Erythroblast (primary cell): Measurements from ENCODE around the gene STKLD1.

ENCODE experiments used
- GATA1 ChIP-seq: IDR thresholded peaks from 2 replicates; pipeline ENCODE4 v1.6.1; 2011; ENCODE audit warnings: low read depth, mild to moderate bottlenecking, control low read depth, low read length, moderate library complexity
- POLR2A ChIP-seq: IDR thresholded peaks from 2 replicates; pipeline ENCODE4 v1.6.1; 2011; ENCODE audit warnings: mild to moderate bottlenecking, low read length

GRCh38 chr9:133382507-133383141 lies 6.5 kb downstream of the STKLD1 start:
- TF ChIP-seq GATA1 (no peak), POLR2A (no peak)
